ENCODE results near the gene ATL1.
"Not testable (repeated sequence)": the region's sequence is repeated elsewhere in the genome, so short reads cannot be mapped to it uniquely, and the experiment has no call there.

ATL1 gene

DNA sequence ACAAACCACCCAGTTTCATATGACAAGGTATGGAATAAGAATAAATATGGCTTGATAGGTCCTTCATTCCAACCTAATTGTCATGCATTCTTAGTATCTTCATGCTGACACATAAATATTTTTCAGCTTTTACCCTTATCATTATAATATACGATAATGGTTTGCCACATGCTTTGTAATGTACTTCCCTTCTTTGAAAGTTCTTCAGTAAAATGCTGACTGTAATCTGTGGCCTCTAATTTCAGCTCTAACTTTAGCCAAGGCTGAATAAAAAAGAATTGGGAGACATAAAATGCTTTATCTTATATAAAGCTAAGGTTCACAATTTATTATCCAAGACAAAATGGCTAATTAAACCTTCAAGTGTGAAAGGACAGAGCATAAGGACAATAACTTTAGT lies 24.9 kb upstream of the ATL1 start:
- no peak for DNase-seq (ENCODE audit: low read depth)

DNA sequence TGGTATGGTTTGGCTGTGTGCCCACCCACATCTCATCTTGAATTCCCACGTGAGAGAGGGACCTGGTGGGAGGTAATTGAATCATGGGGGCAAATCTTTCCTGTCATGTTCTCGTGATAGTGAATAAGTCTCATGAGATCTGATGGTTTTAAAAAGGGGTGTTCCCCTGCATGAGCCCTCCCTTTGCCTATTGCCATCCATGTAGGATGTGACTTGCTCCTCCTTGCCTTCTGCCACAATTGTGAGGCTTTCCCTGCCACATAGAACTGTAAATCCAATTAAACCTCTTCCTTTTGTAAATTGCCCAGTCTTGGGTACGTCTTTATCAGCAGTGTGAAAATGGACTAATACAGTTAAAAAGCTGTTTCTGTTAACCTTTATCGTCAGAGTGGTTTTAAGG lies 21.9 kb upstream of the ATL1 start:
- DNase-seq (ENCODE audit: low read depth), result not testable (repeated sequence)

DNA sequence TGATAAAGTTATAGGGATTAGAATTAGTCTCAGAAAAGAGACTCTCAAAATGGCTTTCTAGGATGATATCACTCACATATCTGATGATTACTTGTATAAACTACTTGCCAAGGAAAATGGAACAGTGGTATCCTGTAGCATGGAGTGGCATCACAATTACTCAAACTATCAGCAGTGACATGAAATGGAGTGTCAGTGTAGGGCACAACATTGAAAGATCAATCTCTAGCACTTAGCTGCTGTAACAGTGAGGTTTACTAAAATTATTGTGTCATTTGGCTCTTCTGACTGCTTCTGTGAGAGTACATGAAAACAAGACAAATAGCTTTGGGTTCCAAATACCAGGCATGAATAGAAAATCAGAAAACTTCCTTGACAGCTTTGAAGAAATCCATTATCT lies 20.9 kb upstream of the ATL1 start:
- no peak for DNase-seq (ENCODE audit: low read depth)

DNA sequence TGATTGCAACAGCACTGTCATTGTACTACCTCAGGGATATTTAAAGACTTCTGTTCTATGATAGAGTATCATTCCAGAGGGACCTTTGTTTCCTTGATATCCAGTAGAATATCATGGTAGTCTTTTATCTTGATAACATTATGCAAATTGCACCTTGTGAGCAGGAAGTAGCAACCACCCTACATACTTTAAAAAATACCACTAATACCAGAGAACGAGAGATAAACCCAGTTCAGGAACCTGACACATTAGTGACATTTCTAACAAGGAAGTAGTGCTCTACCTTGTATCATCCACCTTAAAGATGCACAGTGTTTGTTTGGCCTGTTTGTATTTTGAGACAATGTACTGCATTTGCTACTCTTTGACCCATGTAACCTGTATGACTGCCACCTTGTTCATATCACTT lies 18.8 kb upstream of the ATL1 start:
- no peak for DNase-seq (ENCODE audit: low read depth)

DNA sequence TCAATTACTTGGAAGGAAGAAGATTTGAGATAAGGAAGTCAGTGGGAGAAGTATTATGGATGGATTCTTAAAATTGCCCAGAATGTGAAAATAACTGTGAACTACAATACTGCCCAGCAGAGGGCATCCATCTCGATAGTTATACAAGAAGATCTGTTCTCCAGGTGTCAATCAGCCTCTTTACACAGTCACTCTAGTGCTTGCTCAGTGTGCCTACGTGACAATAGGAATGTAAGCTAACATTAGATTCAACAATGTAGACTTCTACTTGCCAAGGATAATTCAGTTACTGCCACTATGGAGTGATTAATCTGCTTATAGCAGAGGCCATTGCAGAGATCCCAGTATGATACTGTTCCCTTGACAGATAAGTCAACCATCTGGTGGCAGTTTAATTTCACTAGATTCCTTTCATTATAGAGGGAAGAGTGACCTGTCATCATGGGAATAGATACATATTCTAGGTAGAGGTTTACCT lies 17.0 kb upstream of the ATL1 start:
- DNase-seq (ENCODE audit: low read depth), result no peak

DNA sequence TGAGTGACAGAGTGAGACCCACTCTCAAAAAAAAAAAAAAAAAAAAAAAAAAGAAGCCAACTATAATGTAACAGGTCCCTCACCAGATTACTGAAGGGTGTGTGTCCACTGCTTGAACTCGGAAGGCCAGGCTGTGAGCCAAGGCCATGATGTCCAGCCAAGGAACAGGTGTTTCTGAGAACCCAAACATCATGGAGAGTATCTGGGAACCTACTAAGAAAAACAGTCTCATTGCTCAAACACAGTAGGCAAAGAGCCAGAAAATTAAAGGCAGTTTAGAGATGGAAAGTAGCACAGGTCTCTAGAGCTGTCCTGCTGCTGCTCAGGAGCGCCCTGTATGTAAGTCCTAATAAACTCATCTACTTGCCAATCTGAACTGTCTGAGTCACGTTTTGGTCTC lies 15.0 kb upstream of the ATL1 start:
- no peak for DNase-seq (ENCODE audit: low read depth)

DNA sequence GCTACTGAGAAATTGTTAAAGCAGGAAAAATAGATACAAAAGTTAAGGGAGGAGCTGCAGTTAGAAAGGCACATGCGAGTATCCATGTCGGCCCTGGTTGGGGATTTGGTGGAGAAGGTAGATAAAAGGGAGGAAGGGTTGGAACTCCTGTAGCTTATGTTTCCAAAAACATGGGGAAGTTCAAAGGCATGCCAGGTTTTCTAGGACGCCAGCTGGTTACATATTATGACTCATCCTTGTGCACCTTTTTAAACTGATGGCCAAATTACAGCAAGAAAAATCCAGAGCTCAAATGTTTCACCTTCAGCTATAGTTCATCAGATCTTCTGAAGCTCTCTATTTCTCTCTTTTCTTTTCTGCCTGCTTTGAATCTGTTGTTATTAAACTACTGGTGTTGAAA lies 14.3 kb upstream of the ATL1 start:
- DNase-seq (ENCODE audit: low read depth), result no peak

DNA sequence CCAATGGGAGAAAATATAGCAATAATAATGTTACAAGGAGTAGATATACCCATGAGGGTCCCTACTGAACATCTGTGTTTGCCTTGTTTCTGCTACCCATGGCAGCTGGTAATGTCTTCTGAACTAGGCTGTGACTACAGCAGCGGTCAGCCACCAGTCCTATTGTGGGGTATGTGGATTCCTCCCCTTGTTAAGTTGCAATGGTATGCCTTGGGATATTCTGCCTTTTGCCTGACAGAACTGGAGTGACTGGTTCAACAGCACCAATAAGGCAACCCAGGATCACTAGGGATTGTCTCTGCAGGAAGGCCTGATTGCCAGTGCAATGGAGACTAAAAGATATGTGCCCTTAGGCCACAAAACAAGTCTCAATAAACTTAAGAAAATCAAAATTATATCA lies 9.7 kb upstream of the ATL1 start:
- DNase-seq (ENCODE audit: low read depth), result no peak

DNA sequence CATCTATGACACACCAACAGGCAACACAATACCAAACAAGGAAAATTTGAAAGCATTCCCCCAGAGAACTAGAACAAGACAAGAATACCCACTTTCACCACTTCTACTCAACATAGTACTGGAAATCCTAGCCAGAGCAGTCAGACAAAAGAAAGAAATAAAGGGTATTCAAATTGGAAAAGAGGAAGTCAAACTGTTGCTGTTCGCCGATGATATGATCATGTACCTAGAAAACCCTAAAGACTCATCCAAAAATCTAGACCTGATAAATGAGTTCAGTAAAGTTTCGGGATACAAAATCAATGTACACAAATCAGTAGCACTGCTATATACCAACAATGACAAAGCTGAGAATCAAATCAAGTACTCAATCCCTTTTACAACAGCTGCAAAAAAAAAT lies 8.1 kb upstream of the ATL1 start:
- no peak for DNase-seq (ENCODE audit: low read depth)

DNA sequence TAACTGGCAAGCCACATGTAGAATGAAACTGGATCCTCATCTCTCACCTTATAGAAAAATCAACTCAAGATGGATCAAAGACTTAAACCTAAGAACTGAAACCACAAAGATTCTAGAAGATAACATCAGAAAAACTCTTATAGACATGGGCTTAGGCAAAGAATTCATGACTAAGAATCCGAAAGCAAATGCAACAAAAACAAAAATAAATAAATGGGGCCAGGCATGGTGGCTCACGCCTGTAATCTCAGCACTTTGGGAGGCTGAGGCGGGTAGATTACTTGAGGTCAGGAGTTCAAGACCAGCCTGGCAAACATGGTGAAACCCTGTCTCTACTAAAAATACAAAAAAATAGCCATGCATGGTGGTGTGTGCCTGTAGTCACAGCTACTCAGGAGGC lies 7.1 kb upstream of the ATL1 start:
- DNase-seq (ENCODE audit: low read depth), result not testable (repeated sequence)

DNA sequence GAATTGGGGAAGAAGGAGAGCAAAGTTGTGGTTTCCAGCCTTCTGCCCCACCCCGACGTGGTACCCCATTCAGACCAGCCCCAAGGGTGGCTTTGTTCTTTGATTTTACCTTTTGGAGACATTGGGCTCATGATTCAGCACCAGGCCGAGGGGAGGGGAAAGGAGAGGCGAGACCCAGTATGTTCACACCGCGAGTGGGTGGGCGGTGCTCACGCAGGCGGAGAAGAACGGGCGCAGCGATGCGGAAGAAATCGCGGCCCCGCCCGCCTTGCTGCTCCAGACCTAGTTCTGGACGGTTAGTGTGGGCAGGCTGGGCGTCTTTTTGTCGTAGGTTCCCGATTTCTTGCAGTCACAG lies 963 bp downstream of the ATL1 start:
- DNase-seq (ENCODE audit: low read depth), result no peak

DNA sequence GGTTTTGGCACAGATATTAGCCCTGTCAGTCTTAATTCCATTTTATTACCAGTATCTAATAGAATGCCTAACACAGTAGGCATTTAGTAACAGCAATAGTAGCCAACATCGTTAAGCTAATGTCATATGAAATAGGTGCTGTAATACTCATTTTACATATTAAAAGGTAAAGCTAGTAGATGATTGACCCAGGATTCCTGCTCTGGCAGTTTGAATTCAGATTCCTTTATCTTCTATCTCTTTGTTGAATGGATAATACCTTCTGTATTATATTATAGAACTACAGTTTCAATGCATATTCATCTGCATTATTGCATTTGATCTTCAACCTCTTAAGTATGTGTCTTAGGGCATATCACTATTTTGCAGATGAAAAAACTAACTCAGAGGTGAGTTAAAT lies 2.9 kb downstream of the ATL1 start:
- no peak for DNase-seq (ENCODE audit: low read depth)

DNA sequence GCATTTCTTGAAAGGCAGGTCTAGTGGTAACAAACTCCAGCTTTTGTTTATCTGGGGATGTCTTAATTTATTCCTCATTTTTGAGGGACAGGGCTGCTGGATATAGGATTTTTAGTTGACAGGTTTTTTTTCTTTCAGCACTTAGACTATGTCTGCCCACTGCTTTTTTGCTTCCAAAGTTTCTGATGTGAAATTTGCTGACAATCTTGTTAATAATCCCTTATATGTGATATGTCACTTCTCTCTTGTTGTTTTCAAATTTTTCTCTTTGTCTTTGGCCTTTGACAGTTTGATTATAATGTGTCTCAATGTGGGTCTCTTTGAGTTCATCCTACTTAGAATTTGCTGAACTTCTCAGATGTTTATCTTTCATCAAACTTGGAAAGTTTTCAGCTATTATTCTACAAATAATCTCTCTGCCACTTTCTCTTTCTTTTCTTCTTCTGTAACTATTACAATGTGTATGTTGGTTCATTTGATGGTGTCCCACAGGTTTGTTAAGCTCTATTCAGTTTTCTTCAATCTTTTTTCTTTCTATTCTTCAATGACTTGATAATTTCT lies 9.8 kb downstream of the ATL1 start:
- DNase-seq (ENCODE audit: low read depth), result no peak

DNA sequence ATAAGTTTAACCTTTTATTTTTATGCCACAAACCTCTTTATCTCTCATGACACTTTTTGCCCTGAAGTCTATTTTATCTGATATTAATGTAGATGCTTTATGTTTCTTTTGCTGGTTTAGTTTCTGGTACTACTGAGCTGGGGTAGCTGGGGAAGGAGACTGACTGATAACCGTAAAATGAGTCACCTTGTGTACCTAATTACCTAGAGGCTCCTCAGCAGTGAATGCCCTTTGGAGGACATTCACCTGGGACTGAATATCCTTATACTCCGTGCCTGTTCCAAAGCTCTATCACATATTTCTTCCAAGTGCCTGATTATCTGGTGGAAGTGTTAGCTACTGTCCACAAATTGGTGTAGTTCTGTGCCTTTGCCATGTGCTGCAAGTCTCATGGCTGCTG lies 13.9 kb downstream of the ATL1 start:
- DNase-seq (ENCODE audit: low read depth), result no peak

DNA sequence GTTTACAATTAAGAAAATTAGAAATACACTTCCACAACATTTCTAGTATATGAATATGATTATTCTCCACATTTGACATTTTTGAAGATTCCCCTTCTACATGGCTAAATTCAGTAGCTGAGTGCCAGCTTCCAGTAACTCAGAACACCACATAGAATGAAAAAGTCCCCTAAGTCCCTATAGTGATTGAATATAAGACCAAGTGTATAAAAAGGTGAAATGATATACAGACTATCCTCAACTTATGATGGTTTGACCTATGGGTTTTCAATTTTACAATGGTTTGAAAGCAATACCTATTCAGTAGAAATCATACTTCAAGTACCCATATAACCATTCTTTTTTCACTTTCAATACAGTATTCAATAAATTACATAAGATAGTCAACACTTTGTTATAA lies 15.8 kb downstream of the ATL1 start:
- DNase-seq (ENCODE audit: low read depth), result no peak

DNA sequence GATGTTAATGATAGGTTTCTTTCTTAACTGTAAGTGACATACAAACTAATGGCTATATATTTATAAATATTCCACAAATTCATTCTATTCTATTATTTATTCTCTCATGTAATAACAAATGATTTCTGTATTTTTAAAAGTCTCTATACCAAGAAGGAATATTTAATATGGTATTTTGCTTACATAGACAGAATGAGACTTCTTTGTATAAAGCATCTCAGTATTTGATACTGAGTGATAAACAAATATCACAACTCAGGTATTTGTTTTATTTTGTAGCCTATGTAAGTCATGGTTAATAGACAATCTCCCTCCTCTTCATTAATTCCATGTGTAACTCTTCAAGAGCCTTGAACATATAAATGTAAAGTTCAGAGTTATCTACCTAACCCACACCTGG lies 18.0 kb downstream of the ATL1 start:
- DNase-seq (ENCODE audit: low read depth), result no peak

DNA sequence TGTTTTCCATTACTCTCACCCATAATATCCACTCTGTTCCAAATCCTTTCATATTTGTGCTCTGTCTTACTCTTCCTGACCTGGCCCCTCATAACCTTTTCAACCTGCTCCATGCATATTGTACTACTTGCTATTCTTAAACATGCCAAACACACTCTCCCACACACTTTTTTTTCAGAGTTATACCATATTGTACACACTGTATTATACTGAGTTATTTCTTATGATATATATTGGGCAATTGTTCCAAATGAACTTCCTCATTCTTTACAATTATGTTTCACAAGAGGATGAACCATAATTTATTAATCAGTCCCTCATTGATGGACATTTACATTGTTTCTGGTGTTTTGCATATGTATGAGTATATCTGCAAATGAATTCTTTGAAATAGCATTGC lies 18.5 kb downstream of the ATL1 start:
- DNase-seq (ENCODE audit: low read depth), result no peak

DNA sequence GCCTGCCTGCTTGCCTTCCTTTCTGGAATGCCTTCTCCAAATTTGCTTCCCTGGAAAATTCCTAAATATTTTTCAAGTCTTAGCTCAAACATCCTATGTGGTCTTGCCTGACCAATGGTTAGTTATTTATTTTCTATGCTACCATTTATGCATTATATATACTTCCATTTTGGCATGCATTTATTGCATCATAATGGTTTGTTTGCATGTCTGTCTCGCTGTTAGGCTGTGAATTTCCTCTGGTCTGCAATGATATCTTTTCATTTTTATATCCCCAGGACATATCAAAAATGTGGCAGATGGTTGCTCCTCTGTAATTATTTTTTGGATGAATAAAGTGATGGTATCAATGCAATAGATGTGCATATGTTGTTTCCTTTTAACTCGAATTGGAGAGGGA lies 30.5 kb downstream of the ATL1 start:
- DNase-seq (ENCODE audit: low read depth), result no peak

DNA sequence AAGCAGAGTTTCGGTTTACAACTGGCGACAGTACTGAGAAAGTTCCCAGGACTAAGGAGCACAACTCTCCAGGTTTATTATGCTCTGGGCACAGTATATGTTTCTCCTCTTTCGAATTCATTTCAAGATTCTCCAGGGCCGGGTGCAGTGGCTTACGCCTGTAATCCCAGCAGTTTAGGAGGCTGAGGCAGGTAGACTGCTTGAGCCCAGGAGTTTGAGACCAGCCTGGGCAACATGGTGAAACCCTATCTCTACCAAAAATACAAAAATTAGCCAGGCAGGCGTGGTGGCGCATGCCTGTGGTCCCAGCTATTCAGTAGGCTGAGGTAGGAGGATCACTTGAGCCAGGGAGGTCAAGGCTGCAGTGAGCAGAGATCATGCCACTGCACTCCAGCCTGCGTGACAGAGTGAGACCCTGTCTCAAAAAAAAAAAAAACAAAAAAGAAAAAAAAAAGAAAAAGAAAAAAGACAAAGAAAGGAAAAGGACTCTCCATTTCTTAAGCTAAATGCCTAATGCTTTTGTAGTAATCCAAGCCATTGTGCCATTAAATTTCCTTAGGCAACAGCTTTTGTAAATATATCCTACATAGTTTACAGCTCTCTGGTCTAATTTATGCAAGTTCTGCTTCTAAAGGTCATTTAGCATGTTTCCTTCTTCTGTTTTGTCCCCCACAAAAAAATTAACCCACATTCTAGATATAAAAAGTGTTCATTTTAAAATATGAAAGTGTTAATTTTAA lies 34.8 kb downstream of the ATL1 start:
- DNase-seq (ENCODE audit: low read depth), result no peak

DNA sequence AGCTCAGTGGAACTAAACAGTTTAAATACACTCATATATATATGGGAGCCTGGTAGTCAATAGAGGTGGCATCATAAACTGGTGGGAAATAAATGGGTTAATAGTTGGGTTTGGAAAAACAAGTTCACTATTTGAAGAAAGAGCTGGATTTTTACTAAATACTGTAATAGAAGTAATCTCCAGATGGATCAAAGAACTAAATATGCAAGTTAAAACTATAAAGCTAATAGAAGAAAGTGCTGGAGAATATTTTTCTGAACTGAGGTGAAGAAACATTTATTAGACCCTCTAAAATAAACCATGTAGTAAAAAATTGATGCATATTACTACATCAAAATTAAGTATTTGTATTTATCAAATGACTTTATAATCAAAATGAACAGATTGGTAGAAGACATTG lies 38.8 kb downstream of the ATL1 start:
- no peak for DNase-seq (ENCODE audit: low read depth)

DNA sequence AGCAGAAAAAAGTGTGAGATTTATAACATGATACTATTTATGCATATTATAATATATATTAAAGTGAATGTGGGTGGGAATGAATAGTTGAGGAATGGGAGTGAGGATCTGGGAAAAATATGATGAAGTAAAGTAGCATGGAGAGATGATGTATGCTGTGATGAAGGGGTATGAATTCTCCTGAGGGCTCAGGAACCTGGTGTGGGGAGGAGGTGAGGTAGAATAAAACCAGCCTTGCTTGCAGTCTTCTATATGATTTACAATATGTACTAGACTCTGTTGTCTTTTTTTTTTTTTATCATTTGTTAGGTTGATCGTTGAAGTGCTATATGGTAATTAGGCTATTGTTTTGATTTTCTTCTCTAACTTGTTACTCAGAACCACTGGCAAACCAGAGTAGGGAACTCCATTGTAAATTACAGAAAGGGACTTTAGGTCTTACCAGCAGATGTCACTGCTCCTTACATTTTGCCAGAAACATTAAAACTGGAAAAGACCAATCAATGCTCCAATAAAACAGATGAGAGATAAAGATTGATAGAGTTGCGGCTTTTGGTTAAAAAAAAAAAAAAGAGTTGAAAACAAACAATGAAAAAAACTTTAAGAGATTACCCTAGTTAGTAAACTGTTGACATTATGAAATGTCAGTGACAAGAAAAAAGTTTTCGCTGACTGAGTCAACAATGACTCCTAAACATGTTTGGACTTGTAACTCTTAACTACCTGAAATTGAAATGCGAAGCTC lies 39.9 kb downstream of the ATL1 start:
- peak; percentile 24 for DNase-seq (ENCODE audit: low read depth)

DNA sequence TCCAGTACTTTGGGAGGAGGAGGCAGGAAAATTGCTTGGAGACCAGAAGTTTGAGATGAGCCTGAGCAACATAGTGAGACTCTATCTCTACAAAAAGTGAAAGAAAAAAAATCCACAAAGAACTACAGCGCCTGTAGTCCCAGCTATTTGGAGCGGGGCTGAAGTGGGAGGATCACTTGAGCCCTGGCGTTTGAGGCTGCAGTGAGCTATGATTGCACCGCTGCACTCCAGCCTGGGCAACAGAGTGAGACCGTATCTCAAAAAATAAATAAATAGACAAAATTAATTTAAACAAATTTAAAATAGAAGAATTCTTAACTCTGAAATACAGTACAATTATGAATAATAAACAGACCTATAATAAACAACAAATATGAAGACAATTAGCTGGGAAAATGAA lies 40.9 kb downstream of the ATL1 start:
- no peak for DNase-seq (ENCODE audit: low read depth)

DNA sequence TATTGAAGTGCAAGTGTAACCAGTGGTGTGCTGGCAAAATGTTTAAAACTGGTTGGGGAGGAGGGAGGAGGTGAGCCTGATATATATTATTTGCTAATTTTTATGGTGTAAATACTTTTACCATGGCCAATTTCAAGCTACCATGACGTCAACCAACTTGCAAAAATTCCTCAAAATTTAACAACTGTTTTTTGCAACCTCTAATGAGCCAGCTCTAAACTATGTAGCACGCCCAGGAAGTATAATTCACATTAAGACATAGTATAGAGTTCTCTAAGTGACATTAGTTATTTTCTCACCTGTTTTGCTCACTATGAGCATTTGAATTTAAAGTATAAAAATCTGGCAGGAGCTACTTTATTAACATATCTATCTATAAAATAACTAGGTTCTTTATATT lies 41.4 kb downstream of the ATL1 start:
- DNase-seq (ENCODE audit: low read depth), result no peak

DNA sequence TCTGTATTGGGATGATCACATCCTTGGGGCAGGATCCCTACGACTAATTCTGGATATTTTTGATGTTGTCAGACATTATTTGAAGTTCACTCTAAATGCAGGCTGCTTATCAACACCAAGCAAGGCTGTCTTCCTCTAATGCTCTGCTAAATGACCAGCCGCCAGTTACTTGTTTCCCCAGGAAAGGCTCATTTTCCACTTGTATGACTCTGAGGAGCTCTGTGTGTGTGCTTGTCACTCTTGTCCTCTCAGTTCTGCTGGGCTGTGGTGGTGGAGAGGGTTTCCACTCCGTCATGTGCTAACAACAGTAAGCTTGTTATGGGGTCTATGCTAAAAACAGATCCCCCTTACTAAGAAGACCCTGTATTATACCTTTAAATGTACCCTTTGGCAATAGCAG lies 42.1 kb downstream of the ATL1 start:
- DNase-seq (ENCODE audit: low read depth), result no peak
